Measurements from ENCODE around the gene PGAM1. TPM values are rescaled to one million over a fixed set of nuclear protein-coding genes. Genes with fewer than 3 reads are reported as not detected.
A peak's percentile ranks its signal among the peaks of the same experiment; 100 is the strongest.

The PGAM1 gene
- total RNA-seq: 967 and 979 TPM in 2 replicates

GRCh38 chr10:97425964-97426775 is at the start of gene PGAM1:
Gene PGAM1 (plus strand): TSS chr10:97426191. CDS start chr10:97426308, 117 bp downstream.
- intact Hi-C loops (cut with micrococcal nuclease): loop anchor here (5.0 to 10.0 kb wide), 2 partner anchors 449 to 709 kb away; partner anchors contain the start of gene R3HCC1L
- Mint-ChIP-seq H3K4me3 (peak within 1 kb of the TSS; percentile 94), H3K27ac (peak within 1 kb of the TSS; percentile 99), H3K9me3 (no peaks in the 10 kb centered on the region), H3K27me3 (ENCODE audit: insufficient read depth) (peaks cover 2% of the 10 kb centered on the region), H3K4me1 (ENCODE audit: low read depth) (peaks cover 46% of the 10 kb centered on the region), H3K36me3 (ENCODE audit: low read depth) (peaks cover 39% of the 10 kb centered on the region)
- DNase-seq (ENCODE audit: low spot score): peak; percentile 98

- no peak for DNase-seq (ENCODE audit: low spot score)
- Mint-ChIP-seq H3K4me1 (ENCODE audit: low read depth) (no peaks in the 10 kb centered on the region), H3K27ac (no peak overlapping the region), H3K27me3 (ENCODE audit: insufficient read depth) (no peaks in the 10 kb centered on the region), H3K9me3 (no peaks in the 10 kb centered on the region), H3K4me3 (no peak overlapping the region), H3K36me3 (ENCODE audit: low read depth) (peaks cover 21% of the 10 kb centered on the region)
- intact Hi-C loops (cut with micrococcal nuclease): no loop called here
Observed at GRCh38 chr10:97376413-97376812, 49.6 kb upstream of the PGAM1 start.

- no peak for DNase-seq (ENCODE audit: low spot score)
- peaks cover 20% of the 10 kb centered on the region for H3K36me3 Mint-ChIP-seq (ENCODE audit: low read depth)
- H3K4me3 Mint-ChIP-seq: no peak overlapping the region
- H3K27ac Mint-ChIP-seq: no peak overlapping the region
- no peaks in the 10 kb centered on the region for H3K4me1 Mint-ChIP-seq (ENCODE audit: low read depth)
- no peaks in the 10 kb centered on the region for H3K9me3 Mint-ChIP-seq
- H3K27me3 Mint-ChIP-seq (ENCODE audit: insufficient read depth): no peaks in the 10 kb centered on the region
- intact Hi-C loops (cut with micrococcal nuclease): no loop called here
Observed at GRCh38 chr10:97378933-97379921, 46.8 kb upstream of the PGAM1 start.

GRCh38 chr10:97380516-97380915 is 45.5 kb upstream of the PGAM1 start:
- no peak for DNase-seq (ENCODE audit: low spot score)
- H3K4me1 Mint-ChIP-seq (ENCODE audit: low read depth): no peaks in the 10 kb centered on the region
- peaks cover 21% of the 10 kb centered on the region for H3K36me3 Mint-ChIP-seq (ENCODE audit: low read depth)
- intact Hi-C loops (cut with micrococcal nuclease): no loop called here
- H3K9me3 Mint-ChIP-seq: no peaks in the 10 kb centered on the region
- H3K4me3 Mint-ChIP-seq: no peak overlapping the region
- no peaks in the 10 kb centered on the region for H3K27me3 Mint-ChIP-seq (ENCODE audit: insufficient read depth)
- H3K27ac Mint-ChIP-seq: no peak overlapping the region

- Mint-ChIP-seq H3K4me3 (no peak overlapping the region), H3K9me3 (no peaks in the 10 kb centered on the region), H3K27ac (no peak overlapping the region), H3K27me3 (ENCODE audit: insufficient read depth) (no peaks in the 10 kb centered on the region), H3K4me1 (ENCODE audit: low read depth) (no peaks in the 10 kb centered on the region), H3K36me3 (ENCODE audit: low read depth) (peaks cover 21% of the 10 kb centered on the region)
- intact Hi-C loops (cut with micrococcal nuclease): no loop called here
- DNase-seq (ENCODE audit: low spot score): no peak
Observed at GRCh38 chr10:97381626-97382025, 44.4 kb upstream of the PGAM1 start.

- no peak overlapping the region for H3K4me3 Mint-ChIP-seq
- intact Hi-C loops (cut with micrococcal nuclease): no loop called here
- H3K36me3 Mint-ChIP-seq (ENCODE audit: low read depth): peaks cover 25% of the 10 kb centered on the region
- DNase-seq (ENCODE audit: low spot score): no peak
- H3K9me3 Mint-ChIP-seq: no peaks in the 10 kb centered on the region
- no peak overlapping the region for H3K27ac Mint-ChIP-seq
- no peaks in the 10 kb centered on the region for H3K27me3 Mint-ChIP-seq (ENCODE audit: insufficient read depth)
- no peaks in the 10 kb centered on the region for H3K4me1 Mint-ChIP-seq (ENCODE audit: low read depth)
Observed at GRCh38 chr10:97383159-97383558, 42.8 kb upstream of the PGAM1 start.

- H3K4me3 Mint-ChIP-seq: no peak overlapping the region
- no peaks in the 10 kb centered on the region for H3K27me3 Mint-ChIP-seq (ENCODE audit: insufficient read depth)
- no peak for DNase-seq (ENCODE audit: low spot score)
- H3K9me3 Mint-ChIP-seq: no peaks in the 10 kb centered on the region
- H3K27ac Mint-ChIP-seq: no peak overlapping the region
- H3K36me3 Mint-ChIP-seq (ENCODE audit: low read depth): peaks cover 31% of the 10 kb centered on the region
- H3K4me1 Mint-ChIP-seq (ENCODE audit: low read depth): no peaks in the 10 kb centered on the region
- intact Hi-C loops (cut with micrococcal nuclease): no loop called here
Observed at GRCh38 chr10:97384156-97384555, 41.8 kb upstream of the PGAM1 start.

GRCh38 chr10:97384641-97385040 is 41.4 kb upstream of the PGAM1 start:
- Mint-ChIP-seq H3K4me1 (ENCODE audit: low read depth) (no peaks in the 10 kb centered on the region), H3K9me3 (no peaks in the 10 kb centered on the region), H3K4me3 (no peak overlapping the region), H3K36me3 (ENCODE audit: low read depth) (peaks cover 30% of the 10 kb centered on the region), H3K27me3 (ENCODE audit: insufficient read depth) (no peaks in the 10 kb centered on the region), H3K27ac (no peak overlapping the region)
- DNase-seq (ENCODE audit: low spot score): no peak
- intact Hi-C loops (cut with micrococcal nuclease): no loop called here

- Mint-ChIP-seq H3K27me3 (ENCODE audit: insufficient read depth) (no peaks in the 10 kb centered on the region), H3K4me3 (no peak overlapping the region), H3K9me3 (no peaks in the 10 kb centered on the region), H3K27ac (no peak overlapping the region), H3K36me3 (ENCODE audit: low read depth) (peaks cover 31% of the 10 kb centered on the region), H3K4me1 (ENCODE audit: low read depth) (no peaks in the 10 kb centered on the region)
- intact Hi-C loops (cut with micrococcal nuclease): no loop called here
- DNase-seq (ENCODE audit: low spot score): no peak
Observed at GRCh38 chr10:97385565-97385964, 40.4 kb upstream of the PGAM1 start.

GRCh38 chr10:97388152-97388551 is 37.8 kb upstream of the PGAM1 start:
- Mint-ChIP-seq H3K4me1 (ENCODE audit: low read depth) (peaks cover 2% of the 10 kb centered on the region), H3K36me3 (ENCODE audit: low read depth) (peaks cover 27% of the 10 kb centered on the region), H3K27ac (no peak overlapping the region), H3K9me3 (no peaks in the 10 kb centered on the region), H3K27me3 (ENCODE audit: insufficient read depth) (no peaks in the 10 kb centered on the region), H3K4me3 (no peak overlapping the region)
- intact Hi-C loops (cut with micrococcal nuclease): no loop called here
- DNase-seq (ENCODE audit: low spot score): no peak

- Mint-ChIP-seq H3K36me3 (ENCODE audit: low read depth) (peaks cover 27% of the 10 kb centered on the region), H3K27me3 (ENCODE audit: insufficient read depth) (no peaks in the 10 kb centered on the region), H3K4me1 (ENCODE audit: low read depth) (peaks cover 7% of the 10 kb centered on the region), H3K4me3 (no peak overlapping the region), H3K27ac (no peak overlapping the region), H3K9me3 (no peaks in the 10 kb centered on the region)
- no peak for DNase-seq (ENCODE audit: low spot score)
- intact Hi-C loops (cut with micrococcal nuclease): no loop called here
Observed at GRCh38 chr10:97390091-97390490, 35.9 kb upstream of the PGAM1 start.

- no peak for DNase-seq (ENCODE audit: low spot score)
- H3K4me3 Mint-ChIP-seq: no peak overlapping the region
- H3K27me3 Mint-ChIP-seq (ENCODE audit: insufficient read depth): no peaks in the 10 kb centered on the region
- peaks cover 27% of the 10 kb centered on the region for H3K36me3 Mint-ChIP-seq (ENCODE audit: low read depth)
- H3K9me3 Mint-ChIP-seq: no peaks in the 10 kb centered on the region
- H3K27ac Mint-ChIP-seq: no peak overlapping the region
- H3K4me1 Mint-ChIP-seq (ENCODE audit: low read depth): peaks cover 7% of the 10 kb centered on the region
- intact Hi-C loops (cut with micrococcal nuclease): no loop called here
Observed at GRCh38 chr10:97393034-97393573, 32.9 kb upstream of the PGAM1 start.

- Mint-ChIP-seq H3K27me3 (ENCODE audit: insufficient read depth) (no peaks in the 10 kb centered on the region), H3K27ac (no peak overlapping the region), H3K4me3 (no peak overlapping the region), H3K9me3 (no peaks in the 10 kb centered on the region), H3K36me3 (ENCODE audit: low read depth) (peaks cover 22% of the 10 kb centered on the region), H3K4me1 (ENCODE audit: low read depth) (peaks cover 18% of the 10 kb centered on the region)
- intact Hi-C loops (cut with micrococcal nuclease): no loop called here
- no peak for DNase-seq (ENCODE audit: low spot score)
Observed at GRCh38 chr10:97396056-97396455, 29.9 kb upstream of the PGAM1 start.
